Duodenal mucosa (tissue), 2 donors: ENCODE results near the gene JADE2.
A peak's percentile ranks its signal among the peaks of the same experiment; 100 is the strongest.

Experiments
- H3K27ac ChIP-seq: one replicate; pipeline ENCODE4 v1.7.0; 2013; ENCODE audit warnings: low read depth, low read length
- H3K27me3 ChIP-seq, 2 donors: one replicate each; pipeline ENCODE4 v1.7.0; 2013; ENCODE audit warnings: low read length in 2 of 2, control low read depth in 1 of 2; ENCODE audit not compliant: insufficient read depth in 2 of 2, control insufficient read depth in 1 of 2
- H3K36me3 ChIP-seq, 2 donors: one replicate each; pipeline ENCODE4 v1.7.0; 2013; ENCODE audit warnings: low read length in 2 of 2, control low read depth in 1 of 2; ENCODE audit not compliant: insufficient read depth in 2 of 2, control insufficient read depth in 1 of 2
- H3K4me1 ChIP-seq, 2 donors: one replicate each; pipeline ENCODE4 v1.7.0; 2013; ENCODE audit warnings: low read length in 2 of 2, control low read depth in 1 of 2; ENCODE audit not compliant: insufficient read depth in 2 of 2, control insufficient read depth in 1 of 2
- H3K4me3 ChIP-seq, 2 donors: one replicate each; pipeline ENCODE4 v1.7.0; 2013; ENCODE audit warnings: low read length in 2 of 2, low read depth in 1 of 2
- H3K9ac ChIP-seq, 2 donors: one replicate each; pipeline ENCODE4 v1.7.0; 2013; ENCODE audit warnings: low read length in 2 of 2, low read depth in 1 of 2
- H3K9me3 ChIP-seq, 2 donors: one replicate each; pipeline ENCODE4 v1.7.0; 2013; ENCODE audit warnings: low read length in 2 of 2, control low read depth in 1 of 2; ENCODE audit not compliant: control insufficient read depth in 1 of 2

Gene JADE2

GRCh38 chr5:134541736-134542376 is 16.4 kb downstream of the JADE2 start:
- no peak overlapping the region for H3K4me3 ChIP-seq
- H3K27ac ChIP-seq, result no peak overlapping the region
- H3K9me3 ChIP-seq, result no peaks in the 10 kb centered on the region
- H3K4me1 ChIP-seq, result peaks cover 18 to 29% of the 10 kb centered on the region in 2 donors
- peaks cover 27 to 65% of the 10 kb centered on the region in 2 donors for H3K36me3 ChIP-seq
- no peak overlapping the region for H3K9ac ChIP-seq
- no peaks in the 10 kb centered on the region for H3K27me3 ChIP-seq

GRCh38 chr5:134543820-134544614 is 18.5 kb downstream of the JADE2 start:
- H3K4me3 ChIP-seq, result no peak overlapping the region
- no peak overlapping the region for H3K27ac ChIP-seq
- no peaks in the 10 kb centered on the region for H3K9me3 ChIP-seq
- peaks cover 21 to 67% of the 10 kb centered on the region in 2 donors for H3K36me3 ChIP-seq
- H3K9ac ChIP-seq, result no peak overlapping the region
- peaks cover 31 to 39% of the 10 kb centered on the region in 2 donors for H3K4me1 ChIP-seq
- no peaks in the 10 kb centered on the region for H3K27me3 ChIP-seq

GRCh38 chr5:134545070-134545868 is 19.8 kb downstream of the JADE2 start:
- Histone ChIP-seq H3K4me3 (no peak overlapping the region), H3K4me1 (peaks cover 31 to 39% of the 10 kb centered on the region in 2 donors)

GRCh38 chr5:134547066-134547465 is 21.6 kb downstream of the JADE2 start:
- H3K4me1 ChIP-seq, result peaks cover 36 to 41% of the 10 kb centered on the region in 2 donors
- no peaks in the 10 kb centered on the region for H3K9me3 ChIP-seq
- no peak overlapping the region for H3K4me3 ChIP-seq
- H3K27me3 ChIP-seq, result no peaks in the 10 kb centered on the region
- H3K36me3 ChIP-seq, result peaks cover 15 to 54% of the 10 kb centered on the region in 2 donors
- no peak overlapping the region for H3K9ac ChIP-seq
- no peak overlapping the region for H3K27ac ChIP-seq

More at GRCh38 chr5:134545070-134545868, 19.8 kb downstream of the JADE2 start:
- no peaks in the 10 kb centered on the region for H3K9me3 ChIP-seq
- H3K9ac ChIP-seq, result no peak overlapping the region
- no peak overlapping the region for H3K27ac ChIP-seq
- no peaks in the 10 kb centered on the region for H3K27me3 ChIP-seq
- peaks cover 17 to 63% of the 10 kb centered on the region in 2 donors for H3K36me3 ChIP-seq

GRCh38 chr5:134547579-134547978 is 22.1 kb downstream of the JADE2 start:
- H3K9me3 ChIP-seq, result no peaks in the 10 kb centered on the region
- peaks cover 19 to 58% of the 10 kb centered on the region in 2 donors for H3K36me3 ChIP-seq
- no peaks in the 10 kb centered on the region for H3K27me3 ChIP-seq
- H3K4me1 ChIP-seq, result peaks cover 40 to 44% of the 10 kb centered on the region in 2 donors
- no peak overlapping the region for H3K27ac ChIP-seq
- no peak overlapping the region for H3K9ac ChIP-seq
- no peak overlapping the region for H3K4me3 ChIP-seq

- Histone ChIP-seq H3K4me3 (no peak overlapping the region), H3K27ac (no peak overlapping the region), H3K27me3 (no peaks in the 10 kb centered on the region), H3K4me1 (peaks cover 40 to 44% of the 10 kb centered on the region in 2 donors), H3K9ac (no peak overlapping the region), H3K36me3 (peaks cover 19 to 63% of the 10 kb centered on the region in 2 donors), H3K9me3 (no peaks in the 10 kb centered on the region)
These were observed 22.7 kb downstream of the JADE2 start for GRCh38 chr5:134547999-134548658.

GRCh38 chr5:134549714-134550113 is 24.2 kb downstream of the JADE2 start:
- H3K4me1 ChIP-seq, result peaks cover 43 to 46% of the 10 kb centered on the region in 2 donors
- H3K9ac ChIP-seq, result no peak overlapping the region
- no peaks in the 10 kb centered on the region for H3K9me3 ChIP-seq
- peaks cover 19 to 62% of the 10 kb centered on the region in 2 donors for H3K36me3 ChIP-seq
- no peak overlapping the region for H3K27ac ChIP-seq
- no peaks in the 10 kb centered on the region for H3K27me3 ChIP-seq
- H3K4me3 ChIP-seq, result no peak overlapping the region

- Histone ChIP-seq H3K4me3 (no peak overlapping the region), H3K9me3 (no peaks in the 10 kb centered on the region), H3K27me3 (no peaks in the 10 kb centered on the region), H3K9ac (no peak overlapping the region), H3K4me1 (peaks cover 45 to 50% of the 10 kb centered on the region in 2 donors), H3K36me3 (peaks cover 23 to 66% of the 10 kb centered on the region in 2 donors), H3K27ac (no peak overlapping the region)
These were observed 25.1 kb downstream of the JADE2 start for GRCh38 chr5:134550271-134551214.

GRCh38 chr5:134551901-134552300 is 26.4 kb downstream of the JADE2 start:
- Histone ChIP-seq H3K4me3 (no peak overlapping the region), H3K9ac (no peak overlapping the region), H3K36me3 (peaks cover 29 to 65% of the 10 kb centered on the region in 2 donors), H3K9me3 (no peaks in the 10 kb centered on the region), H3K27ac (peak overlapping the region; percentile 35), H3K4me1 (peaks cover 46 to 50% of the 10 kb centered on the region in 2 donors), H3K27me3 (no peaks in the 10 kb centered on the region)
